SKM-1 (cell line): Measurements from ENCODE around the gene ATP8B4.
"Not testable (repeated sequence)": the region's sequence is repeated elsewhere in the genome, so short reads cannot be mapped to it uniquely, and the experiment has no call there.

ENCODE experiments used
- DNase-seq: peaks from one replicate; lab custom pipeline; 2025; ENCODE audit not compliant: unreplicated experiment; lab: John Stamatoyannopoulos, UW

Gene ATP8B4

DNA sequence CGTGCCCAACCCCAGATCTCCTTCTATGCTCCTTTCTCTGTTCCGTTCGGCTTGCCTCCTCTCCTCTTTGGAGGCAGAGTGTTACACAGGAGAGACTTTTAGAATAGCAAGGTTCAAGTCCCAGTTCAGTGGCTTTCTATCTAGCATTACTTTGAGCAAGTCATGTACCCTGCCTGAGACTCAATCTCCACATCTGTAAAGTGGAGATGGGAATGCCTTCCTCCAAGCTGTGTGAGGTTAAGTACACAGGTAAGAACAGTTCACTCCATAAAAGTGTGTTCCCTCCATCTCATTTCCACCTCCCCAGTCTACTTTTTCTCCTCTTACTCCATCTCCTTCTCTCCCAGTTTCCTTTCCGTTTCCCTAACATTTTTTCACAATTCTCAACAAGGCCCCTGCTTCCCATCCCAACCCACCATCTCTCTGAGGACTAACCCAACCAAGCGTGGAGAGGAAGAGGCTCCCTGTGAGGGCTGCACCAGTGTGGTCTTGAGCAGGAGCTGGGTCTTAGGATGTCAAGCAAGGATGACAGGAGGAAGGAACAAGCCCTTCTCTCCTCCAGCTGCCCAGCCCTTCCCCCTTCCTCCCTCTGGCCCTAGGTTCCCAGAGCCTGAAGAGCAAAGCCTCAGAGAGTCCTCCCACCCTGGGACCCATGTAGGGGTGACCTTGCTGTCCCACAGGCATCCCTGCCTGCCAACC is 6.4 kb downstream of the ATP8B4 start:
- DNase-seq: no peak

DNA sequence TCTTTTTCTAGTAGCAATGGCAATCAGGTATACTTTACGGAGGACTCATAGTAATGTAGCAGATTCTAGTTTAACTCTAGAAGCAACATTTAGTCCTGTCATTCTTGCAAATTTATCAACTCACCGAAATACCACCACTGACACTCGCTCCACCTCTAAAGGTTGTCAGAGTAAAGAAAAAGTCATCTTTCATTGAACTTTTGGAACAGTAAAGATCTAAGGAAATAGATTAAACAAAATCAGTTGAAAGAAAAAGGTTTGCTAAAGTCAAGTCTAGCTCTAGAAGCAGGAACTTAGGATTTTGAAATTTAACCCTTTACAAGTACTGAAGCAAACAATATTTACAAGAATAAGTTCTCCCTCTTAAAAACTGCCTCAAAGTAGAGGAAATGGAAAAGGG is 8.7 kb downstream of the ATP8B4 start:
- DNase-seq: no peak

GRCh38 chr15:50109076-50109987 is 9.7 kb downstream of the ATP8B4 start:
- DNase-seq: no peak

- DNase-seq: no peak
Measured at GRCh38 chr15:50108461-50108860, 10.6 kb downstream of the ATP8B4 start.

- DNase-seq: peak; percentile 99
Measured at GRCh38 chr15:50107591-50108408, 11.2 kb downstream of the ATP8B4 start.

- no peak for DNase-seq
Measured at GRCh38 chr15:50107157-50107556, 11.9 kb downstream of the ATP8B4 start.

- DNase-seq: no peak
Measured at GRCh38 chr15:50106457-50106856, 12.6 kb downstream of the ATP8B4 start.

DNA sequence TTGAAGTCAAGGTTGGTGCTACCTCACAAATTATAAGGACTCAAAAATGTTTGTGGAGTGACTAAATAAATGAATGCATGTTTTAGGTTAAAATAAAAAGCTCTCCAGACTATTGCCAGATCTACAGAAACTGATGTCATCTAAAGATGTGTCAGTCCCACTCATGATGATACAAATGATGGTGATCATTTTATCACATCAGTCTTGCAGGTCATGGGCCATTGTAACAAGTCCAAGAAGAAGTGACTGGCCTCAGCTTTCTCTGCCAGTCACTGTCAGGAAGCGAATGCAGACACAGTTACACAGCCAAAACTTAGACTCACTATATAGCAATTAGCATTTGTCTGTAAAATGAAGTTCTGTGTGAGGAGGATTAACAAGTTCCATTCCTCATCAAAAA is 18.5 kb downstream of the ATP8B4 start:
- DNase-seq: no peak

DNA sequence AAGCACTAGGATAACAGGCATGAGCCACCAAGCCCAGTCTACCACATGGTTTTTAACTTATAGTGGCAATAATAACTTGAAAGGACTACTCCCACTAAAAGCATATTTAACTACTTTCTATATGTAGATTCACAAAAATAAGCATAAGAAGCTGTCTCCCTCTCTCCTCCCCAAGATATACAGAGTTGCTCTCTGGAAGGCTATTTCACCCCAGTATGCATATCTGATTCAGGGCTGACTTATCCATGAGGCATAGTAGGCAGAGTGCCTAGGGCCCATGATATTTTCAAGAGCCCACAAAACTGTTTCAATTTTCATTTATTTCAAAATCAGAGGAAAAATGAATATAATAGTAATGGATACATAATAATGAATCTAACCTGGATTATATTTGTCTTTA is 20.5 kb downstream of the ATP8B4 start:
- no peak for DNase-seq

- no peak for DNase-seq
Measured at GRCh38 chr15:50095938-50096821, 22.9 kb downstream of the ATP8B4 start.

DNA sequence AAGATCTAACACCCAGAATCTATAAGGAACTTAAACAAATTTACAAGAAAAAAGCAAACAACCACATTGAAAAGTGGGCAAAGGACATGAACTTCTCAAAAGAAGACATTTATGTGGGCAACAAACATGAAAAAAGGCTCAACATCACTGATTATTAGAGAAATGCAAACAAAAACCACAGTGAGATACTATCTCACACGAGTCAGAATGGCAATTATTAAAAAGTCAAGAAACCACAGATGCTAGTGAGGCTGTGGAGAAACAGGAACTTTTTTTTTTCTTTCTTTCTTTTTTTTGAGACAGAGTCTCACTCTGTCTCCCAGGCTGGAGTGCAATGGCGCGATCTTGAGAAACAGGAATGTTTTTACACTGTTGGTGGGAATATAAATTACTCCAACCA is 29.6 kb downstream of the ATP8B4 start:
- not testable (repeated sequence) for DNase-seq

GRCh38 chr15:50084932-50085331 is 34.1 kb downstream of the ATP8B4 start:
- no peak for DNase-seq

DNA sequence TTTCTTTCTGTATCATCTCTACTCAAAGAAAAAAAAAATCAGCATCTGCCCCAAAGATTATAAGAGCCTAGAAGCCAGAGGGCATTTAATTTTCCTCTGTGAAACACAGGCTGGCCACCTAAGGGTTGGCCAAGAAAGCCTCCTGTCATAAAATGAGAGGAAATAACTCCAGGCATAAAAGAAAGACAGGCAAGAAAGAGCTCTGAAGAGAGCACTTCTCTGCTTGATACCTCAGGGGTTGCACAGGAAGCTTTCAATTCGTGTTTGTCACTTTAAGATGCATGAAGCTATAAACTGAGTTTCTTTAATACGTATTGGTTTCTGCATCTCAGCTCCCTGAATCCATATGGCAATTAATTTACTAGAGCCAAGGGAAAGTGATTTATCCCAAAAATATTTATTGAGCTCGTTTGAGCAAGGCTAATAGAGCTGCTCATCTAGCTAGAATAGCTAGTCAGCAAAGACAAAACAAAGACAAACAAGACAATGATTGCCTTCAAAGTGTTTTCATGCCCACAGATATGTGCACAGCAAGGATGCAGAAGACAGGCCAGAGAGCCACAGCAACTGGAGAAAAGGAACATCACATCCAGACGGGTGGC is 35.5 kb downstream of the ATP8B4 start:
- DNase-seq: no peak

DNA sequence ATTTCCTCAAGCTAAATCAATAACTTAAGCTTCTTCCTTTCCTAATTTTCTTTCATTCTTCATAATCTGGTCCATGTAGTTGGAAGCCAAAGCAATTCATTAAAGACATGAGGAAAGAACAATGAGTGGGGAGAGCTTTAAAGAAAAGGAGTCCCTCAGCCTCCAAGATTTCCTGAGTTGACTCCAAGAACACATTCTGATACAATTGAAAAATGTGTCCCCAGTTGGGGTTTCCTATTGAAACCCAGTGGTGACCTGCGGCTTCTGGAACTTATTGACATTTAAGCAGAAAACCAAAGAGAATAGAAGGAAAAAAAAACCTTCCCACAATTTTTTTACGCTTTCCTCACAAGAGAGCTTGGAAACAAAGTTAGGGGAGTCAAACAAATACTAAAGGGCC is 37.0 kb downstream of the ATP8B4 start:
- DNase-seq: no peak

DNA sequence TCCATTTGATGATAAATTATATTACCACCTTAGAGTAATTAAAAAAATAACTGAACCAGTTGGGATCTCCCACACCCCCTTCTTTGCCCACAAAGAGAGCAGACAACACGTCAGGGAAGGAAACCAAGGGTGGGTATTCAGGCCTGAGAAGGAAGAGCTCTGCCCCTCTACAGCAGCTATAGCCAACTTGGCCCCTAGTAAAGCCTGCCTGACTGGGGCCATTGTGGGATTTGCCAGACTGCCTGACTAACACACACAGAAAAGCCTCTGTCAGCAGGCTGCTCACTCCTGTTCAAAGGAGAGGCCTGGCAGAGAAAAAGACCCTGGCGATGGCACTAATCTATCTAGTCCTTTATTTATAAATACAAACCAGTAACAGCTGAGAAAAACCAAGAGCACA is 41.4 kb downstream of the ATP8B4 start:
- no peak for DNase-seq

DNA sequence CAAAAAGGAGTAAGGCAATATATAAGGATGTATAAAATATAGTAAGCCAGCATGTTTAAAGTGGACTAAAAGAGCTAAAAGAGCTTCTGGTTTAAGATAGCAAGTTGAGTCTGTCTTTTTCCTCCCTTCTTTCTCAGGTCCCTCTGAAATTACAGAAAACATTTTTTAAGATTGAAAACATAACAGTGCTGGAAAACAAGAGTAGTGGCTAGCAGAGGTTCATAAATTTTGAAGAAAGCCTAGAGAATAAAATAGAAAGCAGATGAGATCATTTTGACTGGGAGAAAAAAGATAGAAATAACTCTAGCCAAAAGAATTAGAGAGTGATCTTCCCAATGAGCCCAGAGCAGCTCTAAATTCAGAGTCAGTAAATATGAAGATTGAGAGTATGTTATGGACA is 41.9 kb downstream of the ATP8B4 start:
- no peak for DNase-seq

DNA sequence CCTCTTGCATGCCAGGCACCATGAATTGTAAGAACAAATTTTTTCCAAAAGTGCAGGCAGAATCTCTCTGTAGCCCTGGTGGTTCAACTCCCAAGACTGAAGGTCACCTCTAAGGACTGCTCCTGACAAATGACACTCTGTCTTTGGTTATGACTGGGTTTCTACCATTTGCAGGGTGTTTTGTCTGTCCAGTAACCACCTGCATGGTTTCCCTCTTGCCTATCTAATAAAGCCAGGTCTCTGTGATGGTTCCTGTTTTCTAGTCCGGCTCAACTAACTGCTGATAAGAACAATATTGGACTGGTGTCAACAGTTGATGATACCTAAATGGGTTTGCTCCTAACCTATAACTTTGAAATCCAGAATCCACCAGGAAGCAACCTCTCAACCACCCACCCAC is 43.7 kb downstream of the ATP8B4 start:
- no peak for DNase-seq

- DNase-seq: no peak
Measured at GRCh38 chr15:50071551-50072258, 47.3 kb downstream of the ATP8B4 start.

GRCh38 chr15:50068016-50068415 is 51.0 kb downstream of the ATP8B4 start:
- no peak for DNase-seq

- no peak for DNase-seq
Measured at GRCh38 chr15:50067254-50067653, 51.8 kb downstream of the ATP8B4 start.
